A673 (cell line): ENCODE data around the gene CMIP. TPM values are rescaled to one million over a fixed set of nuclear protein-coding genes. Genes with fewer than 3 reads are reported as not detected.

Experiments used
- BruUV-seq: library from RNA; stranded (reverse); fragments of 400-500 nt; replicated peaks from 2 replicates; lab custom pipeline; 2021; lab: Mats Ljungman, UMichigan
- CTCF ChIA-PET: fragments of 300-600 bp; sonication (Branson Sonifier 250); formaldehyde crosslinking; loops from one replicate; lab custom pipeline; 2022; ENCODE audit warnings: antibody characterized with exemption; lab: Charles Lee
- POLR2A ChIA-PET: fragments of 300-600 bp; sonication (Branson Sonifier 250); formaldehyde crosslinking; loops from one replicate; lab custom pipeline; 2022; ENCODE audit warnings: antibody characterized with exemption; ENCODE audit not compliant: low non-redundant PET; lab: Charles Lee
- DNase-seq: peaks from one replicate; pipeline ENCODE4 v3.0.0-alpha.2; 2015; ENCODE audit warnings: low spot score
- H3K27ac ChIP-seq: fragments of 200-600 bp; sonication (generic); 2 replicates; pipeline ENCODE4 v1.5.1; 2016; ENCODE audit warnings: mixed run types, low read depth, mild to moderate bottlenecking, mixed read lengths, antibody characterized with exemption, low read length; ENCODE audit not compliant: poor library complexity, severe bottlenecking
- H3K27me3 ChIP-seq: fragments of 200-600 bp; sonication (generic); replicated peaks from 2 replicates; pipeline ENCODE4 v1.6.1; 2017; ENCODE audit warnings: mixed run types, low read depth, mild to moderate bottlenecking, mixed read lengths, antibody characterized with exemption, low read length; ENCODE audit not compliant: insufficient read depth, poor library complexity
- H3K36me3 ChIP-seq: fragments of 200-600 bp; sonication (generic); 2 replicates; pipeline ENCODE4 v1.6.1; 2016; ENCODE audit warnings: mixed run types, mild to moderate bottlenecking, mixed read lengths, antibody characterized with exemption, low read length; ENCODE audit not compliant: insufficient read depth, poor library complexity, severe bottlenecking
- H3K4me1 ChIP-seq: fragments of 200-600 bp; sonication (generic); 2 replicates; pipeline ENCODE4 v1.6.1; 2017; ENCODE audit warnings: mixed run types, mild to moderate bottlenecking, mixed read lengths, antibody characterized with exemption, low read length; ENCODE audit not compliant: insufficient read depth, poor library complexity, severe bottlenecking
- H3K4me3 ChIP-seq: fragments of 200-600 bp; sonication (generic); 2 replicates; pipeline ENCODE4 v1.5.1; 2016; ENCODE audit warnings: low read depth, mixed run types, mild to moderate bottlenecking, mixed read lengths, low read length; ENCODE audit not compliant: poor library complexity, severe bottlenecking
- H3K9me3 ChIP-seq: fragments of 200-600 bp; sonication (generic); 2 replicates; pipeline ENCODE4 v1.6.1; 2016; ENCODE audit warnings: mixed run types, low read depth, mild to moderate bottlenecking, mixed read lengths, antibody characterized with exemption, low read length; ENCODE audit not compliant: poor library complexity, severe bottlenecking
- EZH2 ChIP-seq: fragments of 200-600 bp; sonication (generic); IDR thresholded peaks from 2 replicates; pipeline ENCODE4 v1.6.1; 2017; ENCODE audit warnings: borderline replicate concordance, low read depth, mild to moderate bottlenecking, mixed read lengths, antibody characterized with exemption, low read length; ENCODE audit not compliant: poor library complexity, severe bottlenecking
- intact Hi-C: fragments of 100-400 bp; cut with micrococcal nuclease; formaldehyde crosslinking; loops from one replicate; pipeline ENCODE4 v1.10.0; 2022; ENCODE audit not compliant: unreplicated experiment
- total RNA-seq: library from RNA; stranded (reverse); gene quantifications from 2 replicates; pipeline ENCODE4 v1.2.3, GENCODE V29; 2021
- TF ChIP-seq, protein P1 (sequence below): fragments of 300-800, 200-600 bp; sonication (generic); conservative IDR thresholded peaks from 2 replicates; pipeline ENCODE4 v1.5.1; 2017; ENCODE audit warnings: low read depth, mild to moderate bottlenecking, antibody characterized with exemption, low read length, moderate library complexity, mixed read lengths

CMIP gene
- total RNA-seq, 1 experiment from 2014 or later: 25.5 TPM

DNA sequence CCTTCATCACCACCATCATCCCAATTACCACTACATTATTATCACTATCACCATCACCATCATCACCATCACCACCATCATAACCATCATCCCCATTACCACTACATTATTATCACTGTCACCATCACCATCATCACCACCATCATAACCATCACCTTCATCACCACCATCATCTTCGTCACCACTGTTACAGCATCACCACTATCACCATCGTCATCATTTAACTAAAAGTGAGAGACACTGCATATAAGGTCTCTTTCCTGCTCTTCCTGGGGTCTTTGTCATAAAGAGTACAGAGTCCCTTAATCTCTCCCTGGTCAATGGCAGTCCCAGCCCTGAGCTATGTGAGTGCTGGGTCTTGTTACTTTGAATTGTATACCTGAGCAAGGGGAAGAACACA, 133.5 kb downstream of the CMIP start:
- H3K4me3 ChIP-seq: no peak overlapping the region
- no TSS peak for BruUV-seq
- H3K27ac ChIP-seq: no peak overlapping the region
- ChIA-PET CTCF (no interaction called here), POLR2A (no interaction called here)
- no peaks in the 10 kb centered on the region for H3K9me3 ChIP-seq
- no peaks in the 10 kb centered on the region for H3K4me1 ChIP-seq
- no peaks in the 10 kb centered on the region for H3K27me3 ChIP-seq
- TF ChIP-seq EZH2: no peak
- TF ChIP-seq, protein P1, sequence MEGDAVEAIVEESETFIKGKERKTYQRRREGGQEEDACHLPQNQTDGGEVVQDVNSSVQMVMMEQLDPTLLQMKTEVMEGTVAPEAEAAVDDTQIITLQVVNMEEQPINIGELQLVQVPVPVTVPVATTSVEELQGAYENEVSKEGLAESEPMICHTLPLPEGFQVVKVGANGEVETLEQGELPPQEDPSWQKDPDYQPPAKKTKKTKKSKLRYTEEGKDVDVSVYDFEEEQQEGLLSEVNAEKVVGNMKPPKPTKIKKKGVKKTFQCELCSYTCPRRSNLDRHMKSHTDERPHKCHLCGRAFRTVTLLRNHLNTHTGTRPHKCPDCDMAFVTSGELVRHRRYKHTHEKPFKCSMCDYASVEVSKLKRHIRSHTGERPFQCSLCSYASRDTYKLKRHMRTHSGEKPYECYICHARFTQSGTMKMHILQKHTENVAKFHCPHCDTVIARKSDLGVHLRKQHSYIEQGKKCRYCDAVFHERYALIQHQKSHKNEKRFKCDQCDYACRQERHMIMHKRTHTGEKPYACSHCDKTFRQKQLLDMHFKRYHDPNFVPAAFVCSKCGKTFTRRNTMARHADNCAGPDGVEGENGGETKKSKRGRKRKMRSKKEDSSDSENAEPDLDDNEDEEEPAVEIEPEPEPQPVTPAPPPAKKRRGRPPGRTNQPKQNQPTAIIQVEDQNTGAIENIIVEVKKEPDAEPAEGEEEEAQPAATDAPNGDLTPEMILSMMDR: no peak
- H3K36me3 ChIP-seq: no peaks in the 10 kb centered on the region
- no peak for DNase-seq
- intact Hi-C loops: no loop called here

DNA sequence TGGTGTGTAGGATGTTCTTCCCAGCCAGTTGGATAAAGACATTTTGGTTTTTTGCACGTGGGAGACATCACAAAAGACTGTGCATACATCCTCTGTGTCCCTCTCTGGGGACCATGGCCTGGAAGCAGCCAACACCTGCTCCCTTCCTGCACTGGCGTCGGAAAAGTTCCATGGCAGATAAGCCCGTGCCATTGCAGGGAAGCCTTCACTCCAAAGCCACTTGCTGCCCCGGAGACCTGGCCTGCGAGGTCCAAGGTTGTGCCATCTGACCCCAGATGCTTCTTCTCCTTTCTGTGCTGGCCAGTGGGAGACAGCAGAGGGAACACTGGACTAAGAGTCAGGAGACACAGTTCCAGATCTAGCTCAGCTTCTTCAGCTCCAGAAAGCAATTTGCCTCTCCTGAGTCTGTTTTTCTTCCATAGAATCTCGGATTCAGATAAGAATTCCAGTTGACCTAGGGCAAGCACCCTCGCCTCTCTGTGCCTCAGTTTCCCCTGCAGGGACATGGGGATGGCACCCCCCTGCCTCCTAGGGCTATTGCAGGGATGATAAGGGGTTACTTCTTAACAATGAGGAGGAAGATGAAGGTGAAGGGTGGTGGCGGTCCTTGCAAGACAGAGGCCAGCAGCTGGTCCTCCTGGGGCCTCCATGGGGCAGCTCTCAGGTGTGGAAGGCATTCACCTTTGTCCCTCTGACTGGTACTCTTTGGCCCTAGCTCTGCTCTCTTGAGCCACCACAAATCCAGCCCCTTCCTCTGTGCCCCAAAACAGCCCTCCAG, 134.2 kb downstream of the CMIP start:
- H3K27ac ChIP-seq: no peak overlapping the region
- POLR2A ChIA-PET: no interaction called here
- H3K36me3 ChIP-seq: no peaks in the 10 kb centered on the region
- intact Hi-C loops: no loop called here
- CTCF ChIA-PET: no interaction called here
- DNase-seq: no peak
- TF ChIP-seq EZH2: no peak
- TF ChIP-seq, protein P1: no peak
- no peaks in the 10 kb centered on the region for H3K27me3 ChIP-seq
- H3K9me3 ChIP-seq: no peaks in the 10 kb centered on the region
- H3K4me3 ChIP-seq: no peak overlapping the region
- no TSS peak for BruUV-seq
- H3K4me1 ChIP-seq: no peaks in the 10 kb centered on the region

DNA sequence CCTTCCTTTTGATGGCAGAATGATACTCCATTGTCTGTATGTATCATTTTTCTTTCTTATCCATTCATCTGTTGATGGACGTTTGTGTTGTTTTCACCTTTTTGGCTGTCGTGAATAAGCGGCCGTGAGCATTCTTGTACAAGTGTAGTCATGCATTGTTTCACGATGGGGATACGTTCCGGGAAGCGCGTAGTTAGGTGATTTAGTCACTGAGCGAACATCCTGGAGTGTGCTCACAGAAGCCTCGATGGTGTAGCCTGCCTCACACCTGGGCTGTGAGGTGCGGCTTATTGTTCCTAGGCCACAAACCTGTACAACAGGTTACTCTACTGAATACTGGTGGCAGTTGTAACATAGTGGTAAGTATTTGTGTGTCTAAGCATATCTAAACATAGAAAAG, 136.5 kb downstream of the CMIP start:
- intact Hi-C loops: no loop called here

More for the DNA sequence above, 136.5 kb downstream of the CMIP start:
- no peak for DNase-seq
- BruUV-seq: no TSS peak
- Histone ChIP-seq H3K9me3 (no peaks in the 10 kb centered on the region), H3K36me3 (no peaks in the 10 kb centered on the region), H3K27me3 (no peaks in the 10 kb centered on the region), H3K27ac (no peak overlapping the region), H3K4me1 (no peaks in the 10 kb centered on the region), H3K4me3 (no peak overlapping the region)
- POLR2A ChIA-PET: no interaction called here
- CTCF ChIA-PET: no interaction called here
- TF ChIP-seq, protein P1: no peak
- TF ChIP-seq EZH2: no peak
